Loucy (cell line): ENCODE data around the gene CTSF.

Experiments used
- EZH2phosphoT487 ChIP-seq: fragments of 200-600 bp; IDR thresholded peaks from 2 replicates; pipeline ENCODE4 v1.6.1; 2018; ENCODE audit warnings: antibody characterized with exemption, mild to moderate bottlenecking, moderate library complexity, borderline replicate concordance
- TF ChIP-seq, protein P1 (sequence below): fragments of 200-600 bp; sonication (generic); conservative IDR thresholded peaks from 2 replicates; pipeline ENCODE4 v1.5.1; 2014; ENCODE audit warnings: mild to moderate bottlenecking, antibody characterized with exemption, low read length

DNA sequence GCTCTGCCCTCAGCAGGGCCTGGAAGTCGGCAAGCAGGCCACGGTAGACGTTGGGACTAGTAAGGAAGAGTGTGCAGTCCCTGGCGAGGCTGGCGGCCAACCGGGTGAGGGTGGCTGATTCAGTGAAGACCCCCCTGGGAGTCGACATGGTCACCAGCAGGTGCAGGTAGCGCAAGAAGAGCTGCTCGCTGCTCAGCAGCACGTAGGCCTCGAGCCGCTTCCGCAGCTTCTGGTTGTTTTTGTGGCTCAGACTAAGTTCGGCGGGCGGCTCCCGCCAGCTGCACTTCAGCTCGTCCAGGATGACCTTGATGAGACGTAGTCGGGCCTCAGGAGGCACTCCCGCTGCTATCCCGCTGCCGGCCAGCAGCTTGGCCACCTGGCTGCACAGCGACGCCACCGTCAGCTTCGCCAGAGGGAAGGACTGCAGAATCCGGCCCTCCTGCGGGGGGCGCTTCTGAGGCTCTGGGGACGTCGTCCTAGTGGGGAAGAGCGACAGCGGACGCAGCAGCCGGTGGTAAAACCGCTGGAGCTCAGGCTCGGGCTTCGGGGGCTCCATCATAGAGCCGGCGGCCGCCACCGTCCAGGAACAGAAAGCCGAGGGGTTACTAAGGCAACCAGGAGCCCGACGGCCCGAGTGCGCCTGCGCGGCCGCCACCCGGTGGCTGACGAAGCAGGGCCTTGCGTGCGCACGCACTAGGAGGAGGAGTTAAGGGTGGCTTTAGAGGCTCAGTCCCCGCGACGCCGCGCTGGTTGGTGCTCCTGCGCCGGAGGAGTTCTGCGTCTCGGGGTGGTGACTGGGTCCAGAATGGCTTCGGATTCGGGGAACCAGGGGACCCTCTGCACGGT, 24.3 kb upstream of the CTSF start, which contains the start of the genes CCDC87 and CCS:
- TF ChIP-seq, protein P1, sequence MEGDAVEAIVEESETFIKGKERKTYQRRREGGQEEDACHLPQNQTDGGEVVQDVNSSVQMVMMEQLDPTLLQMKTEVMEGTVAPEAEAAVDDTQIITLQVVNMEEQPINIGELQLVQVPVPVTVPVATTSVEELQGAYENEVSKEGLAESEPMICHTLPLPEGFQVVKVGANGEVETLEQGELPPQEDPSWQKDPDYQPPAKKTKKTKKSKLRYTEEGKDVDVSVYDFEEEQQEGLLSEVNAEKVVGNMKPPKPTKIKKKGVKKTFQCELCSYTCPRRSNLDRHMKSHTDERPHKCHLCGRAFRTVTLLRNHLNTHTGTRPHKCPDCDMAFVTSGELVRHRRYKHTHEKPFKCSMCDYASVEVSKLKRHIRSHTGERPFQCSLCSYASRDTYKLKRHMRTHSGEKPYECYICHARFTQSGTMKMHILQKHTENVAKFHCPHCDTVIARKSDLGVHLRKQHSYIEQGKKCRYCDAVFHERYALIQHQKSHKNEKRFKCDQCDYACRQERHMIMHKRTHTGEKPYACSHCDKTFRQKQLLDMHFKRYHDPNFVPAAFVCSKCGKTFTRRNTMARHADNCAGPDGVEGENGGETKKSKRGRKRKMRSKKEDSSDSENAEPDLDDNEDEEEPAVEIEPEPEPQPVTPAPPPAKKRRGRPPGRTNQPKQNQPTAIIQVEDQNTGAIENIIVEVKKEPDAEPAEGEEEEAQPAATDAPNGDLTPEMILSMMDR = peak; percentile 83
- TF ChIP-seq EZH2phosphoT487 = no peak
